ENCODE measurements around the gene ETV2.
A peak's percentile ranks its signal among the peaks of the same experiment; 100 is the strongest.

Gene ETV2

DNA sequence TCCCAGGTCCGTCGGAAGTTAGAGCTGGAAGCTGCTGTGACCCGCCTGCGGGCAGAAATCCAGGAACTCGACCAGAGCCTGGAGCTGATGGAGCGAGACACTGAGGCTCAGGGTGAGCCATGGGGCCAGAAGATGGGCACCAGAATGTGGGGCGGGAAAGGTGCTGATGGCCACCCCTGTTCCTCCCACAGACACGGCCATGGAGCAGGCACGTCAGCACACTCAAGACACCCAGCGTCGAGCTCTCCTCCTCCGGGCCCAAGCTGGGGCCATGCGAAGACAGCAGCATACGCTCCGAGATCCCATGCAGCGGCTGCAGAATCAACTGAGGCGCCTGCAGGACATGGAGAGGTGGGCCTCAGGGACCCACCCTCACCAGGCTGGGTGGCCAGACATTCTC lies 26.5 kb upstream of the ETV2 start:
- no peak overlapping the region for H3K4me3 ChIP-seq (ENCODE audit: low read depth, low read length)
- DNase-seq (ENCODE audit: low read depth): no peak
- in situ Hi-C loops (cut with HindIII; ENCODE audit: low sequenced_read_pairs): no loop called here
- TF ChIP-seq, protein P1, sequence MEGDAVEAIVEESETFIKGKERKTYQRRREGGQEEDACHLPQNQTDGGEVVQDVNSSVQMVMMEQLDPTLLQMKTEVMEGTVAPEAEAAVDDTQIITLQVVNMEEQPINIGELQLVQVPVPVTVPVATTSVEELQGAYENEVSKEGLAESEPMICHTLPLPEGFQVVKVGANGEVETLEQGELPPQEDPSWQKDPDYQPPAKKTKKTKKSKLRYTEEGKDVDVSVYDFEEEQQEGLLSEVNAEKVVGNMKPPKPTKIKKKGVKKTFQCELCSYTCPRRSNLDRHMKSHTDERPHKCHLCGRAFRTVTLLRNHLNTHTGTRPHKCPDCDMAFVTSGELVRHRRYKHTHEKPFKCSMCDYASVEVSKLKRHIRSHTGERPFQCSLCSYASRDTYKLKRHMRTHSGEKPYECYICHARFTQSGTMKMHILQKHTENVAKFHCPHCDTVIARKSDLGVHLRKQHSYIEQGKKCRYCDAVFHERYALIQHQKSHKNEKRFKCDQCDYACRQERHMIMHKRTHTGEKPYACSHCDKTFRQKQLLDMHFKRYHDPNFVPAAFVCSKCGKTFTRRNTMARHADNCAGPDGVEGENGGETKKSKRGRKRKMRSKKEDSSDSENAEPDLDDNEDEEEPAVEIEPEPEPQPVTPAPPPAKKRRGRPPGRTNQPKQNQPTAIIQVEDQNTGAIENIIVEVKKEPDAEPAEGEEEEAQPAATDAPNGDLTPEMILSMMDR (IDR thresholded peaks at IDR 0.05; ENCODE audit: low read depth, low read length, missing control alignments): no peak

DNA sequence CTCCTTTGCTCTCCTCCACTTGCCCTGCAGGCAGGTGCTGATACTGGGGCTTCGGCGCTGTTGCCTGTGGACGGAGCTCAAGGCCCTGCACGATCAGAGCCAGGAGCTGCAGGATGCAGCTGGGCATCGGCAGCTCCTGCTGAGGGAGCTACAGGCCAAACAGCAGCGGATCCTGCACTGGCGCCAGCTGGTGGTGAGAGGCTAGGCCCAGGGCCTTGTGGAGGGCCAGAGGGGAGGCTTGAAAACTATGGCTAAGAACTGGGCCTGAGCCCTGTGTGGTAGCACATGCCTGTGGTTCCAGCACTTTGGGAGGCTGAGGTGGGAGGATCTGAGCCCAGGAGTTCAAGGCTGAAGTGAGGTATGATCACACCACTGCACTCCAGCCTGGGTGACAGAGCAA lies 22.7 kb upstream of the ETV2 start:
- DNase-seq (ENCODE audit: low read depth): no peak
- in situ Hi-C loops (cut with HindIII; ENCODE audit: low sequenced_read_pairs): no loop called here
- H3K4me3 ChIP-seq (ENCODE audit: low read depth, low read length): no peak overlapping the region
- TF ChIP-seq, protein P1 (IDR thresholded peaks at IDR 0.05; ENCODE audit: low read depth, low read length, missing control alignments): peak; percentile 8

DNA sequence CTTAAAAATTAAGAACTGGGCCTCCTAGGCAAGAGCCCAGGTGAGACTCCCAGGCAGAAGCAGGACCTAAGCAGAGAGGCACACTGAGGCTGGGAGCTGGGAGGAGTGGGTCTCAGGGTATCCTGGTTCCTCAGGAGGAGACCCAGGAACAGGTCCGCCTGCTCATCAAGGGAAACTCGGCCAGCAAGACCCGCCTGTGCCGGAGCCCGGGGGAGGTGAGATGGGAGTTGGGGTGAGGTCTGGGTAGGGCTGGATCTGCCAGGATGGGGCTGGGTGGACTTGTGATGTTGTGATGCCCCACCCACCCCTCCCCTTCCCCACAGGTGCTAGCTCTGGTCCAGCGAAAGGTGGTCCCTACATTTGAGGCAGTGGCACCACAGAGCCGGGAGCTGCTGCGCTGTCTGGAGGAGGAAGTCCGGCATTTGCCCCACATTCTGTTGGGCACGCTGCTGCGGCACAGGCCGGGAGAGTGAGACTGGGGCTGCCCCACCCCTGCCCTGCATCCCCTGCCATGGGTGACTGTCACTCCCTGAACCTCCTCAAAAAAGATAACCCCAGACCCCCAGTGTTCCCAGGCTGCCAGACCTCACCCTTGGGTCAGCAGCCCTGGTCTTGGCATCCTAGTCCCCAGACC lies 22.1 kb upstream of the ETV2 start:
- no peak for DNase-seq (ENCODE audit: low read depth)
- in situ Hi-C loops (cut with HindIII; ENCODE audit: low sequenced_read_pairs): no loop called here
- H3K4me3 ChIP-seq (ENCODE audit: low read depth, low read length): no peak overlapping the region
- TF ChIP-seq, protein P1 (IDR thresholded peaks at IDR 0.05; ENCODE audit: low read depth, low read length, missing control alignments): no peak

DNA sequence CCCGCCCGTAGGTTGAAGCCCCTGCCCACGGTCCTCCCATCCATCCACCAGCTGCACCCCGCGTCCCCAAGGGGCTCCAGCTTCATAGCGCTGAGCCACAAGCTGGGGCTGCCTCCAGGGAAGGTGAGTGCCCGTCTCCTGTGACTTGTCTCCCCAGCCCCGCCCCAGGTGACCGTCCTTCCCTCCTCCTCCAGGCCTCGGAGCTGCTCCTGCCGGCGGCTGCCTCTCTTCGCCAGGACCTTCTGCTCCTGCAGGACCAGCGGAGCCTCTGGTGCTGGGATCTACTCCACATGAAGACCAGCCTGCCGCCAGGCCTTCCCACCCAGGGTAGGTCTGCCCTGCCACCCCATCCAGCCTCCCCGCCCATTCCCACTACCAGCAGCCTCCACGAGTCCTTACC lies 21.5 kb upstream of the ETV2 start:
- no peak overlapping the region for H3K4me3 ChIP-seq (ENCODE audit: low read depth, low read length)
- no peak for DNase-seq (ENCODE audit: low read depth)
- in situ Hi-C loops (cut with HindIII; ENCODE audit: low sequenced_read_pairs): no loop called here
- TF ChIP-seq, protein P1 (IDR thresholded peaks at IDR 0.05; ENCODE audit: low read depth, low read length, missing control alignments): no peak

DNA sequence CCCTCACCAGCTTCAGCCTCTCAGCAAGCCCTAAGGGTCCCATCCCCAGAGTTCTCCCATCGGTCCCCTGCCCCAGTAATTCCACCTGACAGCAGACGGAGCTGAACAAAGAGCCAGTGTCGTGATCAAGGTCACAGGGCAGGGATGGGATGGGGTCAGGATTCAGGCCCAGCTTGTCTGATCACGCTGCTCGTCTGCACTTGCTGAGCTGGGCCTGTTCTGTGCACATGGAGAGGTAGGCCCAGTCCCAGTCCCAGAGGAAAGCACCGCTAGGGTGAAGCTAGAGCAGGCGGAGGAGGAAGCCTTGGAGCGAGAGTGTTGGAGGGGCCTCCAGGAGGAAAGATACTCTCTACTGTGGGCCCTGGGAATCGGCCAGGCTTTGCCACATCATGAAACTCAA lies 19.8 kb upstream of the ETV2 start:
- no peak overlapping the region for H3K4me3 ChIP-seq (ENCODE audit: low read depth, low read length)
- TF ChIP-seq, protein P1 (IDR thresholded peaks at IDR 0.05; ENCODE audit: low read depth, low read length, missing control alignments): no peak
- DNase-seq (ENCODE audit: low read depth): no peak
- in situ Hi-C loops (cut with HindIII; ENCODE audit: low sequenced_read_pairs): no loop called here

DNA sequence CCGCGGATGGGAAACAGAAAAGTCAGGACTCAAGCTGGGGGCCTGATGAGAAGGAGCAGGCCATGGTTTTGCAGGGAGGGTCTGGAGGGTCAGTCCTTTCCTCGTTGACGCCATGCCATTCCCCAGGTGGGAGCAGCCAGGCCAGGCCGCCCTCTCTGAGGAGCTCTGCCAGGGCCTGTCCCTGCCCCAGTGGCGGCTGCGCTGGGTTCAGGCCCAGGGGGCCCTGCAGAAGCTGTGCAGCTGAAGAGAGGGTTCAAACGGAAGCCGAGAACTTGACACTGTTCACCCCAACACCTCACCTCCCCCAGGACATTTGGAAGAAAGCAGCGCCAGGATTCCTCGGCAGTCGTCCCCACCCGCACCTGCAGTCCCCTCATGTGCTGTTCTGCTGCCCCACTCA lies 18.8 kb upstream of the ETV2 start:
- DNase-seq (ENCODE audit: low read depth): no peak
- H3K4me3 ChIP-seq (ENCODE audit: low read depth, low read length): no peak overlapping the region
- TF ChIP-seq, protein P1 (IDR thresholded peaks at IDR 0.05; ENCODE audit: low read depth, low read length, missing control alignments): no peak
- in situ Hi-C loops (cut with HindIII; ENCODE audit: low sequenced_read_pairs): no loop called here

All from astrocyte of the cerebellum (primary cell).